ENCODE results near the gene PRRT2.
"Not testable (repeated sequence)": the region's sequence is repeated elsewhere in the genome, so short reads cannot be mapped to it uniquely, and the experiment has no call there.

The PRRT2 gene

GRCh38 chr16:29783094-29783953 lies 28.7 kb upstream of the PRRT2 start:
- not testable (repeated sequence) for H3K36me3 Mint-ChIP-seq (ENCODE audit: low read depth); H3K9me3 Mint-ChIP-seq; H3K4me3 Mint-ChIP-seq; DNase-seq (ENCODE audit: low spot score); H3K27ac Mint-ChIP-seq
- Mint-ChIP-seq H3K27me3 (ENCODE audit: low read depth) (peaks cover 20% of the 10 kb centered on the region), H3K4me1 (ENCODE audit: low read depth) (peaks cover 23% of the 10 kb centered on the region)

GRCh38 chr16:29784157-29784556 lies 27.8 kb upstream of the PRRT2 start:
- peak overlapping the region; percentile 12 for H3K4me3 Mint-ChIP-seq
- H3K4me1 Mint-ChIP-seq (ENCODE audit: low read depth) = peaks cover 25% of the 10 kb centered on the region
- no peaks in the 10 kb centered on the region for H3K9me3 Mint-ChIP-seq
- peak overlapping the region; percentile 53 for H3K27ac Mint-ChIP-seq
- H3K27me3 Mint-ChIP-seq (ENCODE audit: low read depth) = peaks cover 13% of the 10 kb centered on the region
- no peak for DNase-seq (ENCODE audit: low spot score)
- no peaks in the 10 kb centered on the region for H3K36me3 Mint-ChIP-seq (ENCODE audit: low read depth)

- H3K9me3 Mint-ChIP-seq = no peaks in the 10 kb centered on the region
- H3K27me3 Mint-ChIP-seq (ENCODE audit: low read depth) = peaks cover 8% of the 10 kb centered on the region
- H3K36me3 Mint-ChIP-seq (ENCODE audit: low read depth) = no peaks in the 10 kb centered on the region
- H3K4me3 Mint-ChIP-seq = peak overlapping the region; percentile 49
- peak; percentile 71 for DNase-seq (ENCODE audit: low spot score)
- peaks cover 28% of the 10 kb centered on the region for H3K4me1 Mint-ChIP-seq (ENCODE audit: low read depth)
- H3K27ac Mint-ChIP-seq = peak overlapping the region; percentile 20
Observed at GRCh38 chr16:29784901-29785500, 27.0 kb upstream of the PRRT2 start.

- not testable (repeated sequence) for H3K9me3 Mint-ChIP-seq; H3K27ac Mint-ChIP-seq; H3K27me3 Mint-ChIP-seq (ENCODE audit: low read depth); H3K4me3 Mint-ChIP-seq; H3K36me3 Mint-ChIP-seq (ENCODE audit: low read depth); DNase-seq (ENCODE audit: low spot score)
- peaks cover 36% of the 10 kb centered on the region for H3K4me1 Mint-ChIP-seq (ENCODE audit: low read depth)
Observed at GRCh38 chr16:29787155-29787554, 24.8 kb upstream of the PRRT2 start.

GRCh38 chr16:29789775-29790182 lies 22.2 kb upstream of the PRRT2 start:
- Mint-ChIP-seq H3K4me1 (ENCODE audit: low read depth) (peaks cover 42% of the 10 kb centered on the region), H3K4me3 (peak overlapping the region; percentile 97), H3K9me3 (no peaks in the 10 kb centered on the region), H3K27me3 (ENCODE audit: low read depth) (no peaks in the 10 kb centered on the region), H3K36me3 (ENCODE audit: low read depth) (peaks cover 29% of the 10 kb centered on the region), H3K27ac (peak overlapping the region; percentile 94)
- no peak for DNase-seq (ENCODE audit: low spot score)

GRCh38 chr16:29790183-29790948 lies 21.6 kb upstream of the PRRT2 start, which contains the start of gene KIF22:
TSS of gene KIF22 (plus strand) at chr16:29790751. CDS start at chr16:29790760, 9 bp downstream.
- Mint-ChIP-seq H3K27ac (peak within 1 kb of the TSS; percentile 94), H3K27me3 (ENCODE audit: low read depth) (no peaks in the 10 kb centered on the region), H3K4me3 (peak within 1 kb of the TSS; percentile 97), H3K4me1 (ENCODE audit: low read depth) (peaks cover 40% of the 10 kb centered on the region), H3K9me3 (no peaks in the 10 kb centered on the region), H3K36me3 (ENCODE audit: low read depth) (peaks cover 35% of the 10 kb centered on the region)
- DNase-seq (ENCODE audit: low spot score) = peak; percentile 100

- Mint-ChIP-seq H3K4me1 (ENCODE audit: low read depth) (peaks cover 37% of the 10 kb centered on the region), H3K27ac (peak overlapping the region; percentile 94), H3K27me3 (ENCODE audit: low read depth) (no peaks in the 10 kb centered on the region), H3K4me3 (peak overlapping the region; percentile 97), H3K9me3 (no peaks in the 10 kb centered on the region), H3K36me3 (ENCODE audit: low read depth) (peaks cover 40% of the 10 kb centered on the region)
- no peak for DNase-seq (ENCODE audit: low spot score)
Observed at GRCh38 chr16:29790949-29791844, 20.8 kb upstream of the PRRT2 start.

- Mint-ChIP-seq H3K27me3 (ENCODE audit: low read depth) (no peaks in the 10 kb centered on the region), H3K36me3 (ENCODE audit: low read depth) (peaks cover 47% of the 10 kb centered on the region), H3K4me1 (ENCODE audit: low read depth) (peaks cover 37% of the 10 kb centered on the region), H3K27ac (peak overlapping the region; percentile 94), H3K4me3 (peak overlapping the region; percentile 97), H3K9me3 (no peaks in the 10 kb centered on the region)
- DNase-seq (ENCODE audit: low spot score) = no peak
Observed at GRCh38 chr16:29791845-29792807, 19.9 kb upstream of the PRRT2 start.

- H3K9me3 Mint-ChIP-seq; H3K27me3 Mint-ChIP-seq (ENCODE audit: low read depth); DNase-seq (ENCODE audit: low spot score): not testable (repeated sequence)
- Mint-ChIP-seq H3K4me3 (peak overlapping the region; percentile 97), H3K27ac (peak overlapping the region; percentile 73), H3K36me3 (ENCODE audit: low read depth) (peaks cover 55% of the 10 kb centered on the region), H3K4me1 (ENCODE audit: low read depth) (peaks cover 35% of the 10 kb centered on the region)
Observed at GRCh38 chr16:29793153-29793552, 18.8 kb upstream of the PRRT2 start.

- Mint-ChIP-seq H3K4me3 (no peak overlapping the region), H3K9me3 (no peaks in the 10 kb centered on the region), H3K4me1 (ENCODE audit: low read depth) (peaks cover 33% of the 10 kb centered on the region), H3K27ac (peak overlapping the region; percentile 12), H3K36me3 (ENCODE audit: low read depth) (peaks cover 66% of the 10 kb centered on the region), H3K27me3 (ENCODE audit: low read depth) (no peaks in the 10 kb centered on the region)
- DNase-seq (ENCODE audit: low spot score) = no peak
Observed at GRCh38 chr16:29794231-29794710, 17.7 kb upstream of the PRRT2 start.

GRCh38 chr16:29802416-29802935 lies 9.5 kb upstream of the PRRT2 start:
- Mint-ChIP-seq H3K36me3 (ENCODE audit: low read depth) (peaks cover 65% of the 10 kb centered on the region), H3K4me3 (peak overlapping the region; percentile 39), H3K4me1 (ENCODE audit: low read depth) (peaks cover 17% of the 10 kb centered on the region), H3K9me3 (no peaks in the 10 kb centered on the region), H3K27ac (peak overlapping the region; percentile 65), H3K27me3 (ENCODE audit: low read depth) (no peaks in the 10 kb centered on the region)
- no peak for DNase-seq (ENCODE audit: low spot score)

- DNase-seq (ENCODE audit: low spot score) = no peak
- no peaks in the 10 kb centered on the region for H3K9me3 Mint-ChIP-seq
- no peaks in the 10 kb centered on the region for H3K27me3 Mint-ChIP-seq (ENCODE audit: low read depth)
- H3K4me1 Mint-ChIP-seq (ENCODE audit: low read depth) = peaks cover 20% of the 10 kb centered on the region
- H3K4me3 Mint-ChIP-seq = peak overlapping the region; percentile 100
- H3K27ac Mint-ChIP-seq = peak overlapping the region; percentile 100
- peaks cover 65% of the 10 kb centered on the region for H3K36me3 Mint-ChIP-seq (ENCODE audit: low read depth)
Observed at GRCh38 chr16:29804020-29804419, 8.0 kb upstream of the PRRT2 start.

All from T-helper 2 cell treated with Interferon-gamma antibody and Interleukin-4, amounts not matched to agents 5 μg/mL and 100 μg/mL, for 36 hours (primary cell).